ENCODE data around the gene ESAM.

ESAM gene

DNA sequence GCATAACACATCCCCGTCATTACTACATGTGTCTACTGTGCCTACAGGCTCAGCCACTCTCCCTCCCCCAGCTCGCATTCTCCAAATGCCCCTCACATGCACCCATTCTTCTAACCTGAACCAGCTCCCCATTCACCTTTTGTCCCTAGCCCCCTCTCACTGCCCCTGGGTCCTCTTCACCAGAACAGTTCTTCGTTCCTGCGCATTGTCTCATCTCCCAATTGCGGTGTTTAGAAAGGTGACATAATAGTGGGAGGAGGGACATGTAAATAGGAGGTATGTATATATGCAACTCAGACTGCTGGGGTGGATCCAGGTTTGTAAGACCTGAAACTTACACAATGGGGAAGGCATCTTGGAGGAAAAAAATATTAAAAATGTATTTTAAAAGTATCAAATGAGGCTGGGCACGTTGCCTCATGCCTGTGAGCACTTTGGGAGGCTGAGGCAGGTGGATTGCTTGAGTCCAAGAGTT lies 5.3 kb downstream of the ESAM start:
- H3K4me3 ChIP-seq (ENCODE audit: low read depth, low read length), result no peak overlapping the region
- DNase-seq (ENCODE audit: low read depth), result no peak
- no peak for TF ChIP-seq MYC (IDR thresholded peaks at IDR 0.05; ENCODE audit: low read depth, low read length)
- TF ChIP-seq, protein P1, sequence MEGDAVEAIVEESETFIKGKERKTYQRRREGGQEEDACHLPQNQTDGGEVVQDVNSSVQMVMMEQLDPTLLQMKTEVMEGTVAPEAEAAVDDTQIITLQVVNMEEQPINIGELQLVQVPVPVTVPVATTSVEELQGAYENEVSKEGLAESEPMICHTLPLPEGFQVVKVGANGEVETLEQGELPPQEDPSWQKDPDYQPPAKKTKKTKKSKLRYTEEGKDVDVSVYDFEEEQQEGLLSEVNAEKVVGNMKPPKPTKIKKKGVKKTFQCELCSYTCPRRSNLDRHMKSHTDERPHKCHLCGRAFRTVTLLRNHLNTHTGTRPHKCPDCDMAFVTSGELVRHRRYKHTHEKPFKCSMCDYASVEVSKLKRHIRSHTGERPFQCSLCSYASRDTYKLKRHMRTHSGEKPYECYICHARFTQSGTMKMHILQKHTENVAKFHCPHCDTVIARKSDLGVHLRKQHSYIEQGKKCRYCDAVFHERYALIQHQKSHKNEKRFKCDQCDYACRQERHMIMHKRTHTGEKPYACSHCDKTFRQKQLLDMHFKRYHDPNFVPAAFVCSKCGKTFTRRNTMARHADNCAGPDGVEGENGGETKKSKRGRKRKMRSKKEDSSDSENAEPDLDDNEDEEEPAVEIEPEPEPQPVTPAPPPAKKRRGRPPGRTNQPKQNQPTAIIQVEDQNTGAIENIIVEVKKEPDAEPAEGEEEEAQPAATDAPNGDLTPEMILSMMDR (IDR thresholded peaks at IDR 0.05; ENCODE audit: low read depth, low read length), result no peak
- TF ChIP-seq POLR2A (IDR thresholded peaks at IDR 0.05; ENCODE audit: extremely low read depth, insufficient read length), result no peak

DNA sequence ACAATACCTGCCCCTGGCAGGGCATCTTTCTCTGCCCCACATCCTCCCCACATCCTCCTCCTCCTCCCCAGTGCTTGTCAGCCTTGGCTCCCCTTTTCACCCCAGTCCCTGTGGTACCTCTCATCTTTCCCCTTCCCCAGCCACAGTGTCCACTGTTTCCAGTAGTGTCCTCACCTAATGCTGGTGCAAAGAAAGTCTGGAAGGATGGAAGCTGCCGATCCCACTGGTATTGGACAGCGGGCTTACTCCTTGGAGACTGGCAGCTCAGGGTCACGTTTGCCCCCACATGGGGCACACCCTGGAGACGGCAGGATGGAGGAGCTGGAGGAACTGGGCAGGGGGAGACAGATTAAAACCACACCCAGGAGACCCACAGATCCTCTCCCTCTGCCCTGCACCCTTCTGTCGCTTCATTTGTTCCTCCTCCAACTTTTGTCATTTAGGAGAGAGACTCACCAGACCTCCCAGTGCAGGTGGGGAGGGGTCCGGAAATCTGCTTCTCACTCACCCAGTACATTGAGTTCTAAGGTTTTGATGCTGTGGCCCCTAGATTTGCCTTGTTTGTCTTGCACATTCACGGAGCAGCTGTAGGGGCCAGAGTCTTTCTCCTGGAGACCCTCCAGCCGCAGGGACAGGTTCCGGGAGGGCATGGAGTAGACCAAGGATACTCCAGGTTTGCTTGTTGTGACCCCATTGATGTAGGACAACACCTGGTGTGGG lies 5.9 kb downstream of the ESAM start:
- TF ChIP-seq MYC (IDR thresholded peaks at IDR 0.05; ENCODE audit: low read depth, low read length), result no peak
- TF ChIP-seq, protein P1 (IDR thresholded peaks at IDR 0.05; ENCODE audit: low read depth, low read length), result no peak
- no peak for TF ChIP-seq POLR2A (IDR thresholded peaks at IDR 0.05; ENCODE audit: extremely low read depth, insufficient read length)
- TF ChIP-seq, protein P2, sequence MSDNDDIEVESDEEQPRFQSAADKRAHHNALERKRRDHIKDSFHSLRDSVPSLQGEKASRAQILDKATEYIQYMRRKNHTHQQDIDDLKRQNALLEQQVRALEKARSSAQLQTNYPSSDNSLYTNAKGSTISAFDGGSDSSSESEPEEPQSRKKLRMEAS (IDR thresholded peaks at IDR 0.05; ENCODE audit: low read depth, low read length), result no peak
- H3K4me3 ChIP-seq (ENCODE audit: low read depth, low read length), result no peak overlapping the region
- DNase-seq (ENCODE audit: low read depth), result no peak

DNA sequence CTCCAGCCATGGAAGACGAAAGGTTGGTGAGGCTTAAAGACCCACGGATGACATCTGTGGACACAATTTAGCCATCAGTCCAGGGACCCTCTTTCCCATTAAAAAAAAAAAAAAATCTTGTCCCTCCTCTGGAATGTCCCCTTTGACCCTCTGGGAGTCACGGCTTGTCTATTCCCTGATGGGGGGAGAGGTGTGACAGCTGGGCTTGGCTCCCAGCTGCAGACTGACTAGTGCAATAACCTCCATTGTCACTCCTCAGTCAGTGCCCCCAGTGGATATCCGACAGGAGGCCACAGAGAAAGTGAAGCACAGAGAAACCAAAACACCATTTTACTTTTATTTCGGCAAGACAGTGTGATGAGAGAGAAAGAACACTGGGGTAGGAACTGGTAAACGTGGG lies 7.4 kb downstream of the ESAM start:
- no peak for DNase-seq (ENCODE audit: low read depth)
- no peak overlapping the region for H3K4me3 ChIP-seq (ENCODE audit: low read depth, low read length)
- TF ChIP-seq POLR2A (IDR thresholded peaks at IDR 0.05; ENCODE audit: extremely low read depth, insufficient read length), result no peak

DNA sequence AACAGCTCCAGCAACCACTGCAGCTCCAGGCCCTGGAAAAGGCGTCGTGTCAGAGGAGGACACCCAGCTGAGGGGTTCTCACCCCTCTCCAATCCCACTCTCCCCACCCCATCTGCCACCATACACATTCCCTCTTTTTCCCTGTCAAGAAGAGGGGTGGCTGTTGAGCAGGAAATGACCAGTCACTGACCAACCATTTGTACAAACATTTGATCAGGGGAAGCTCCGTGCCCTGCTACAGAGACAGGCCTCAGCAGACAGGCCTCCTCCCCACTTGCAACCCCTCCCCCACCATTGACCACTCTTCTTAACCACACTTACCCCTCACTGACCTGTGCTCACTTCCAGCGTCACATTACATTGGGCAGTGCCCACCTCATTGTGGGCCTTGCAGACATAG lies 7.8 kb downstream of the ESAM start:
- no peak overlapping the region for H3K4me3 ChIP-seq (ENCODE audit: low read depth, low read length)
- TF ChIP-seq POLR2A (IDR thresholded peaks at IDR 0.05; ENCODE audit: extremely low read depth, insufficient read length), result no peak
- no peak for TF ChIP-seq MYC (IDR thresholded peaks at IDR 0.05; ENCODE audit: low read depth, low read length)
- TF ChIP-seq, protein P2 (IDR thresholded peaks at IDR 0.05; ENCODE audit: low read depth, low read length), result no peak
- TF ChIP-seq, protein P1 (IDR thresholded peaks at IDR 0.05; ENCODE audit: low read depth, low read length), result no peak
- no peak for DNase-seq (ENCODE audit: low read depth)

DNA sequence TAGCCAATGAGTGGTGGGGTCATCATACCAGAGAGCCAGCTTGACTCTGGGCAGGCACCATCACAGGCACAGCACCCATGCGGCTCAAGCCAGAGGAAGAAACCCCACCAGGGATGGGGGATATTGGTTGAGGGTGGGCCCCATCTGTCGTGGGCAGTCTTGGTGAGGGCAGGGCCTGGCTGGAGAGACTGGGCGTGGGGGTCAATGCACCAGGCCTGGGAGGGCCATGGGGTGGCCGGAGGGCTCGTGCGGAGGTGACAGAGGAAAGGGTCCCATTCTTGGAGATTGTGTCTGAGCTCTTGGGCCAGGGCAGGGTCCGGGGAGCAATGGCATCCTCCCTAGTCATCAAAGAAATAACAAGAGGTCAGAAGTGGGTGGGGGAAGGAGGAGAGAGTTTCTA lies 8.5 kb downstream of the ESAM start:
- TF ChIP-seq, protein P1 (IDR thresholded peaks at IDR 0.05; ENCODE audit: low read depth, low read length), result no peak
- no peak for DNase-seq (ENCODE audit: low read depth)

DNA sequence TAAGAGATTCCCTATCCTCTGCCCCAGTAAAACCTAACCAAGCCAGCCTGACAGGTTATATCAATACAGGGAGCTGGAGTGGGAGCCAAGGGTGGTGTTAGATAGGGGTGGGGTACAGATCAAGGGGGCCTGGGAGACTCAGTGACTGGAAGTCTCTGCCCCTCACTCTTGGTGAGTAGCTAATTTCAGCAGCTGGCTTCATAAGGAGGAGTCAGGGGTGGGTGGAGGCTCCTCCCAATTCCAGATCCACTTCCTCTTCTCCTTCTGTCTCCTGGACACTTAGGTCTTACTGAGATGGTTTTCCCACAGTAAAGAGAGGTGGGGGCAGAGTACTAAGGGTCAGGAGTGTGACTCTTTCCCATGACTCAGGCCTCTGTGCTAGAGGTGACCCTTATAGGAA lies 8.9 kb downstream of the ESAM start:
- no peak overlapping the region for H3K4me3 ChIP-seq (ENCODE audit: low read depth, low read length)
- no peak for DNase-seq (ENCODE audit: low read depth)
- TF ChIP-seq, protein P2 (IDR thresholded peaks at IDR 0.05; ENCODE audit: low read depth, low read length), result no peak
- TF ChIP-seq, protein P1 (IDR thresholded peaks at IDR 0.05; ENCODE audit: low read depth, low read length), result no peak
- TF ChIP-seq MYC (IDR thresholded peaks at IDR 0.05; ENCODE audit: low read depth, low read length), result no peak
- no peak for TF ChIP-seq POLR2A (IDR thresholded peaks at IDR 0.05; ENCODE audit: extremely low read depth, insufficient read length)

More for the DNA sequence above, 8.5 kb downstream of the ESAM start:
- H3K4me3 ChIP-seq (ENCODE audit: low read depth, low read length), result no peak overlapping the region
